GM23248 (cell line): ENCODE measurements around the gene ALDH3B2. TPM values are rescaled to one million over a fixed set of nuclear protein-coding genes. Genes with fewer than 3 reads are reported as not detected.

Experiments used
- DNase-seq: peaks from one replicate; pipeline ENCODE4 v3.0.0-alpha.2; 2015
- H2AFZ ChIP-seq: fragments of 200-600 bp; sonication (generic); 2 replicates; pipeline ENCODE4 v1.6.1; 2016; ENCODE audit warnings: antibody characterized with exemption
- H3F3A ChIP-seq: fragments of 200-600 bp; sonication (generic); 2 replicates; pipeline ENCODE4 v1.6.1; 2016; ENCODE audit warnings: mild to moderate bottlenecking, antibody characterized with exemption, mixed run types; ENCODE audit not compliant: insufficient read depth
- H3K27ac ChIP-seq: fragments of 200-600 bp; sonication (generic); 2 replicates; pipeline ENCODE4 v1.5.1; 2016; ENCODE audit warnings: mild to moderate bottlenecking
- H3K27me3 ChIP-seq: fragments of 200-600 bp; sonication (generic); replicated peaks from 2 replicates; pipeline ENCODE4 v1.6.1; 2016; ENCODE audit warnings: mild to moderate bottlenecking; ENCODE audit not compliant: insufficient read depth
- H3K36me3 ChIP-seq: fragments of 200-600 bp; sonication (generic); 2 replicates; pipeline ENCODE4 v1.6.1; 2016; ENCODE audit warnings: low read depth, mild to moderate bottlenecking
- H3K4me1 ChIP-seq: fragments of 200-600 bp; sonication (generic); 2 replicates; pipeline ENCODE4 v1.6.1; 2016; ENCODE audit warnings: mild to moderate bottlenecking; ENCODE audit not compliant: insufficient read depth
- H3K4me2 ChIP-seq: fragments of 200-600 bp; sonication (generic); one replicate; pipeline ENCODE4 v1.6.1; 2016; ENCODE audit warnings: mild to moderate bottlenecking; ENCODE audit not compliant: unreplicated experiment
- H3K4me3 ChIP-seq: fragments of 200-600 bp; sonication (generic); 2 replicates; pipeline ENCODE4 v1.5.1; 2016; ENCODE audit warnings: mild to moderate bottlenecking
- H3K79me2 ChIP-seq: fragments of 200-600 bp; sonication (generic); 2 replicates; pipeline ENCODE4 v1.6.1; 2016; ENCODE audit warnings: mild to moderate bottlenecking; ENCODE audit not compliant: insufficient read depth
- H3K9ac ChIP-seq: fragments of 200-600 bp; sonication (generic); 2 replicates; pipeline ENCODE4 v1.6.1; 2016; ENCODE audit warnings: mild to moderate bottlenecking
- H3K9me2 ChIP-seq: fragments of 200-600 bp; sonication (generic); 2 replicates; pipeline ENCODE4 v1.6.1; 2016; ENCODE audit warnings: mixed run types, mild to moderate bottlenecking, moderate library complexity; ENCODE audit not compliant: insufficient read depth
- H3K9me3 ChIP-seq: fragments of 200-600 bp; sonication (generic); one replicate; pipeline ENCODE4 v1.6.1; 2017; ENCODE audit warnings: low read depth
- H4K20me1 ChIP-seq: fragments of 200-600 bp; sonication (generic); 2 replicates; pipeline ENCODE4 v1.6.0; 2016; ENCODE audit not compliant: insufficient read depth
- EZH2 ChIP-seq: fragments of 200-600 bp; sonication (generic); IDR thresholded peaks from 2 replicates; pipeline ENCODE4 v1.6.1; 2018; ENCODE audit warnings: antibody characterized with exemption, mild to moderate bottlenecking; ENCODE audit not compliant: insufficient read depth, poor library complexity, severe bottlenecking
- EZH2phosphoT487 ChIP-seq: fragments of 200-600 bp; sonication (generic); IDR thresholded peaks from 2 replicates; pipeline ENCODE4 v1.6.1; 2018; ENCODE audit warnings: antibody characterized with exemption, moderate library complexity, mild to moderate bottlenecking, low read depth; ENCODE audit not compliant: insufficient read depth
- WGBS, 2 experiments: methylation state at CpG; one replicate each; pipeline ENCODE4 v1.1.6; 2015 to 2017; ENCODE audit warnings: low lambda C conversion rate in 2 of 2, low coverage in 1 of 2; ENCODE audit errors: missing lambda C conversion rate in 2 of 2; 5-methylcytosine and 5-hydroxymethylcytosine counted together
- in situ Hi-C: fragments of 300-500 bp; cut with MboI; formaldehyde crosslinking; loops from 2 replicates; pipeline ENCODE4 v1.15.0; 2020
- polyA plus RNA-seq: library from polyadenylated mRNA; unstranded; fragments of >200 nt; fragmentation: Nextera tagmentation; extraction: Ambion mirVana; gene quantifications from 2 replicates; pipeline ENCODE4 v1.2.1, GENCODE V29; 2016
- total RNA-seq: library from RNA; depleted of rRNA; stranded (reverse); fragments of >200 nt; shearing (Covaris generic); gene quantifications from 2 replicates; pipeline ENCODE4 v1.2.3, GENCODE V29; 2014

Gene ALDH3B2
- total and polyA plus RNA-seq, 2 experiments from 2014 or later = not detected

DNA sequence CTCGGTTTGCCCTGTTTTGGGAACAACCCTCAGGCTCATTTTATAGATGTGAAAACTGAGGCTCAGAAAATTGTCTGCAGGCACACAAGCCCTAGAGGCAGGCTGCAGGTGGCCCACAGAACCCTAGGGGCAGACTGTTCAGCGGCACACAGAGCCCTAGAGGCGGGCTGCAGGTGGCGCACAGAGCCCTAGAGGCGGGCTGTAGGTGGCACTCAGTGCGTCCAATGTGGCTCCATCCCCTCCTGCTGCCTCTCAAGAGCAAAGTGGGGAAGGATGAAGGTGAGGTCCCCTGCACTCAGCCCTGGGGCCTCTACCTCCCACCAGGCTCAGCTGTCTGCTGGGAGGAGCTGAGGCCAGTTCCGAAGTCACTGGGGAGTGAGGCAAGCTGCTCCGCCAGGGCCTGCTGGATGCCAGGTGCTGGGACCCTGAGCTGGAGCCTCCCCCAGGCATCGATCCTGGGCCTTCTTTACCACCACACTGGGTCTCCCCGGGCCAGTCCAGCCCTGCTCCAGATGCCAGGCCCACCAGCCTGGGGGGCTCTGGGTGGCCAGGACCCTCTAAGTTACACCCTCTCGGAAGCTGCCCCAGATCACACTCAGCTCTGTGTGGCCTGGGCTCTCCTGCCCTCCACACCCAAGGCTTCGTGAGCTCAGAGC, 26.2 kb downstream of the ALDH3B2 start:
- DNase-seq = peak; percentile 22
- H2AFZ ChIP-seq = no peak overlapping the region
- H4K20me1 ChIP-seq = no peaks in the 10 kb centered on the region
- TF ChIP-seq EZH2 (no peak), EZH2phosphoT487 (no peak)
- H3K9me2 ChIP-seq = no peaks in the 10 kb centered on the region
- H3K9me3 ChIP-seq = no peaks in the 10 kb centered on the region
- no peaks in the 10 kb centered on the region for H3F3A ChIP-seq
- H3K36me3 ChIP-seq = no peaks in the 10 kb centered on the region
- H3K27ac ChIP-seq = no peak overlapping the region
- 30 to 38% methylated on average over 10 to 12 of the region's 12 CpGs for WGBS, 2 experiments
- no peak overlapping the region for H3K4me3 ChIP-seq
- no peaks in the 10 kb centered on the region for H3K4me1 ChIP-seq
- in situ Hi-C loops = no loop called here
- H3K9ac ChIP-seq = no peak overlapping the region
- H3K27me3 ChIP-seq = no peaks in the 10 kb centered on the region
- no peaks in the 10 kb centered on the region for H3K79me2 ChIP-seq
- no peak overlapping the region for H3K4me2 ChIP-seq

DNA sequence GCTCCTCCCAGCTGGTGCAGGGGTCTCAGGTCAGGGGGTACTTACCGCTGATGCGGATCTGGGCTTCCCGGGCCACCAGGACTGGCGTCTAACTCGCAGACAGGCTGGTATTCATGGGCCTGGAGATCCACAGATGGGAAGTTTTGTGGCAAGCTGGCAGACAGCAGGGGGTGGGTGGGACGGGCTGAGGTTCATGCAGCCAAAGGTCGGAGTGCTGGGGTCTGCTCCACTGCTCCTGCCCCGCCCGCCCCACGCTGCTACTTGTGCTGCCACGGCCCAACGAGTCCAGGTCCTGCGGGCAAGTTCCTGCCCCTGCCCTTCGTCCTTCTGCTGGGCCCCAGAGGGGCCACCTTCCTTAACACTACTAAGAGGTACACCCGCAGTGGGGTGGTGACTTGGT, 27.0 kb downstream of the ALDH3B2 start:
- WGBS, 2 experiments = 47 to 50% methylated on average over 10 to 15 of the region's 15 CpGs
- H3K36me3 ChIP-seq = no peaks in the 10 kb centered on the region
- no peaks in the 10 kb centered on the region for H3K9me3 ChIP-seq
- in situ Hi-C loops = no loop called here
- H4K20me1 ChIP-seq = no peaks in the 10 kb centered on the region
- no peaks in the 10 kb centered on the region for H3K9me2 ChIP-seq
- H3K79me2 ChIP-seq = no peaks in the 10 kb centered on the region
- TF ChIP-seq EZH2 (no peak), EZH2phosphoT487 (no peak)
- DNase-seq = no peak
- no peaks in the 10 kb centered on the region for H3K27me3 ChIP-seq
- no peak overlapping the region for H3K4me2 ChIP-seq
- H3K9ac ChIP-seq = no peak overlapping the region
- H2AFZ ChIP-seq = no peak overlapping the region
- H3K4me1 ChIP-seq = no peaks in the 10 kb centered on the region
- no peak overlapping the region for H3K4me3 ChIP-seq
- no peaks in the 10 kb centered on the region for H3F3A ChIP-seq
- H3K27ac ChIP-seq = no peak overlapping the region

GRCh38 chr11:67646535-67647336, 27.7 kb downstream of the ALDH3B2 start:
- Histone ChIP-seq H3K4me3 (no peak overlapping the region), H4K20me1 (no peaks in the 10 kb centered on the region)
- 70 to 71% methylated on average over 16 to 24 of the region's 24 CpGs for WGBS, 2 experiments

DNA sequence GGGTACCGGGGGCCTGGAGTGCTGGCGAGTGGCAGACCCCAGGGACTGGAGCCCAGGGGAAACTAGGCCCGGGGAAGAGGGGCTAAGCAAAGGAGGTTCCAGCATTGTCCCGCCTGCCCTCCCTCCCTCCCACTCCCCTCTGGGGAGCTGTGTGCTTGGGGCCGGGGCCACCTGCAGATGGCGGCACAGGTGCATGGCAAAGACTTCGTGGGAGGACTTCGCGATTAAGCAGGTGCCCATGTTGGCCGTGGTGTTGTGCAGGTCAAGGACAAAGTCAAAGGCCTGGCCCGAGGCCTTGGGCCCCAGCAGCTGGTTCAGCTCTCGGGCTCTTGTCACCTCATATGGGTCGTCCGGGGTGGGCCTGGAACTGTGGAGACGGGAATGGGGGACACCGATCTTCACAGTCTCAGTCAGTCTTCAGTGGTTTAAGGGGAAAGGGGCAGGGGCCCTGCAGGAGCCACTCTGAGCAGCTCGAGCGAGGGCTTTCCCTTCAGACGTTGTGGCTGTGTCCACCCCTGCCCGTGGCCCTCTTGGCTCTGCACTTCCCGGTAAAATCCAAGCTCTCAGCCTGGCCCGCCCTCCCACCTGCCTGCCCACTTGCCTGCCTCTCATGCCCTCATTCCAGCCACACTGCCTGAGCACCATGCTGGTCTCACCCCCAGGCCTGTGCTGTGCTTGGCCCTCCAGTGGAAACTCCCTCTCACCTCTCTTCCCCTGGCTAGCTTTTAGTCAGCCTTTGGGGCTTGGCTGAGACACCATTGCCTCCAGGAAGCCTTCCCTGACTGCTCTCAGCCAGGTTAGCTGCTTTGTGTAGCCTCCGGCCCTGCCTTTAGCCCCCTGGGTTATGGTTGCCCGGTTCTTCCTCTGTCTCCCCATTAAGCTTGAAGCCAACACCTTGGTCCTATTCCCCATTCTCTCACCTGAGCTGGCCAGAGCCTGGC, 28.6 kb downstream of the ALDH3B2 start:
- in situ Hi-C loops = no loop called here
- WGBS, 2 experiments = 69 to 73% methylated on average over 15 to 24 of the region's 24 CpGs

More at GRCh38 chr11:67646535-67647336, 27.7 kb downstream of the ALDH3B2 start:
- Histone ChIP-seq H3K4me1 (no peaks in the 10 kb centered on the region), H3K9me3 (no peaks in the 10 kb centered on the region), H3K9me2 (no peaks in the 10 kb centered on the region), H3K9ac (no peak overlapping the region), H3K27me3 (no peaks in the 10 kb centered on the region; the same call in 1 of the 2 replicates), H3K4me2 (no peak overlapping the region), H3K36me3 (no peaks in the 10 kb centered on the region), H3K79me2 (no peaks in the 10 kb centered on the region), H3F3A (no peaks in the 10 kb centered on the region), H3K27ac (no peak overlapping the region), H2AFZ (no peak overlapping the region)
- TF ChIP-seq EZH2phosphoT487 (no peak), EZH2 (no peak)
- DNase-seq = no peak
- in situ Hi-C loops = no loop called here

More for the DNA sequence above, 28.6 kb downstream of the ALDH3B2 start:
- Histone ChIP-seq H3K4me3 (no peak overlapping the region), H3K27me3 (peaks cover 1% of the 10 kb centered on the region; the same call in 1 of the 2 replicates), H3K27ac (no peak overlapping the region), H3K9ac (no peak overlapping the region), H3K79me2 (no peaks in the 10 kb centered on the region), H3K9me3 (no peaks in the 10 kb centered on the region), H3K4me2 (no peak overlapping the region), H3K4me1 (no peaks in the 10 kb centered on the region), H4K20me1 (no peaks in the 10 kb centered on the region), H3K9me2 (no peaks in the 10 kb centered on the region), H3F3A (no peaks in the 10 kb centered on the region), H3K36me3 (no peaks in the 10 kb centered on the region), H2AFZ (no peak overlapping the region)
- TF ChIP-seq EZH2phosphoT487 = no peak
- no peak for TF ChIP-seq EZH2
- DNase-seq = no peak
